Measurements from ENCODE around the gene ADGRD1.

ADGRD1 gene

DNA sequence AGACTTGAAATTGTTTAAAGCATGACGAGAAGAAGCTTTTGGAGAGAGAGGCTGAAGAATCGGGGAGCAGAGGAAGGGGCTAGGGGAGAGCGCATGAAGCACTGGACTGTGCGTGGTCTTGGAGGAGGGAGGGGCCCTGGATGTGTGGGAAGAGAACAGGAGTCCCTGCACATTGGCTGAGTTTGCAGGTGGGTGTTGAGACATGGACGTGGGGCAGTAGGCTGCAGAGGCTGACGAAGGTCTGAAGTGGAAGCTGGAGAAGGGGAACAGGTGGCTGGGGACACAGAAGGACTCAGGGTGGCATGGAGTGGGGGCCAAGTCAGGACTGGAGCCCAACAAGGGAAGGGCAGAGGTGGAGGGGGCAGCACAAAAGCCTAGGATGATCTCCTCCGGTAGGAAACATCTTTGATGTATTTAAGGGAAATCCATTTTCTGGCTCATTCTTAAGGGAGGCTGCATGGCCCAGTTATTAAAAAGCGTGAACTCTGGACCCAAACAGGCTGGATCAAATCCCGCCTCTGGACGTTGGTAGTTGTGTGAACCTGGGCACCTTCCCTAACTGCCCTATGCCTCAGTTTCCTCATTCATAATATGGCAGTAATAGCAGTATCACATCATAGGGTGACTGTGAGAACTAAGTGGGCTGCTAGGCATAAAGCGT, 29.0 kb downstream of the ADGRD1 start:
- no peak overlapping the region for H3K27ac ChIP-seq (ENCODE audit: insufficient read depth, low read depth, low read length, poor library complexity, severe bottlenecking)
- 83 to 86% methylated on average over 11 of the region's 11 CpGs for WGBS, 2 experiments
- no peak overlapping the region for H3K4me3 ChIP-seq (ENCODE audit: insufficient read depth, low read depth, low read length)
- H3K36me3 ChIP-seq (ENCODE audit: control insufficient read depth, insufficient read depth, low read length), result no peaks in the 10 kb centered on the region
- H3K9me3 ChIP-seq (ENCODE audit: control insufficient read depth, low read length), result no peaks in the 10 kb centered on the region
- no peaks in the 10 kb centered on the region for H3K4me1 ChIP-seq (ENCODE audit: control insufficient read depth, insufficient read depth, low read length)
- no peaks in the 10 kb centered on the region for H3K27me3 ChIP-seq (ENCODE audit: control insufficient read depth, insufficient read depth, low read length, poor library complexity, severe bottlenecking)

DNA sequence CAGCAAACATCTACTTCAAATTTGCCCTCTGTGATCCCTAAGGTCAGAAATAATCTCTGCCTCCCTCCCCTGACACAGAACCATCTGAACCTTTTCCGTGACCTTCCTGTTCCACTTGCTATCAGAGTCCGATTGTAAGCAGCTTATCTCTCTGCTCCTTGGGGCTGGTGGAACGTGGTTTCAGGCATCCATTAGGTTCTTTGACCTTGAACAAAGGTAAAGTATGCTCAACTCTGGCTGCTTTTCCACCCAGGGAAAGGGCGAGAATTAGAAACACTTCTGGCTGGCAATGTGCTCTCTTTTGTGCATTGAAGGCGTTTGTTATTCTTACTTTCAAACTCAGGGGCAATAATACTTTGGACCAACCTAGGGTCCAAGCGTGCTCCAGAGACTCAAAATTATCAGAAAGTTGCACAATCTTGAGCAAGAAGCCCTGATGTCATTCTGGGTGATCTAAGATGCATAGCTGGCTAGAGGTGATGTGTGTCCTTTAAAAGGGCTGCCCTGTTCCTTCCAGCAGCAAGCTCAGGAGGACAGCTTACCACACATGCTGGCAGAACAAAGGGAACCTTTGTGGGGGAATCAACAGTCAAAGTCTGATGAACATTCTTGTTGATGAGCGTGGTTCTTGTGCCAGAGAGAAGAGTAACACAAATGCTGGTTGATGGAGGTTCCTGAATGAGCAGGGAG, 29.8 kb downstream of the ADGRD1 start:
- no peaks in the 10 kb centered on the region for H3K27me3 ChIP-seq (ENCODE audit: control insufficient read depth, insufficient read depth, low read length, poor library complexity, severe bottlenecking)
- H3K9me3 ChIP-seq (ENCODE audit: control insufficient read depth, low read length), result no peaks in the 10 kb centered on the region
- no peaks in the 10 kb centered on the region for H3K36me3 ChIP-seq (ENCODE audit: control insufficient read depth, insufficient read depth, low read length)
- WGBS, 2 experiments, result 84 to 87% methylated on average over 7 of the region's 7 CpGs
- no peaks in the 10 kb centered on the region for H3K4me1 ChIP-seq (ENCODE audit: control insufficient read depth, insufficient read depth, low read length)
- no peak overlapping the region for H3K4me3 ChIP-seq (ENCODE audit: insufficient read depth, low read depth, low read length)
- no peak overlapping the region for H3K27ac ChIP-seq (ENCODE audit: insufficient read depth, low read depth, low read length, poor library complexity, severe bottlenecking)

GRCh38 chr12:130984183-130985058, 30.7 kb downstream of the ADGRD1 start:
- Histone ChIP-seq H3K27ac (ENCODE audit: insufficient read depth, low read depth, low read length, poor library complexity, severe bottlenecking) (no peak overlapping the region), H3K4me3 (ENCODE audit: insufficient read depth, low read depth, low read length) (no peak overlapping the region), H3K4me1 (ENCODE audit: control insufficient read depth, insufficient read depth, low read length) (no peaks in the 10 kb centered on the region), H3K27me3 (ENCODE audit: control insufficient read depth, insufficient read depth, low read length, poor library complexity, severe bottlenecking) (no peaks in the 10 kb centered on the region), H3K9me3 (ENCODE audit: control insufficient read depth, low read length) (no peaks in the 10 kb centered on the region), H3K36me3 (ENCODE audit: control insufficient read depth, insufficient read depth, low read length) (no peaks in the 10 kb centered on the region)
- WGBS, 2 experiments, result 93% methylated on average over 10 to 12 of the region's 12 CpGs

- Histone ChIP-seq H3K4me3 (ENCODE audit: insufficient read depth, low read depth, low read length) (no peak overlapping the region), H3K36me3 (ENCODE audit: control insufficient read depth, insufficient read depth, low read length) (no peaks in the 10 kb centered on the region), H3K4me1 (ENCODE audit: control insufficient read depth, insufficient read depth, low read length) (no peaks in the 10 kb centered on the region), H3K27ac (ENCODE audit: insufficient read depth, low read depth, low read length, poor library complexity, severe bottlenecking) (no peak overlapping the region), H3K9me3 (ENCODE audit: control insufficient read depth, low read length) (no peaks in the 10 kb centered on the region), H3K27me3 (ENCODE audit: control insufficient read depth, insufficient read depth, low read length, poor library complexity, severe bottlenecking) (no peaks in the 10 kb centered on the region)
- WGBS, 2 experiments, result 89 to 90% methylated on average over 22 of the region's 22 CpGs
Observed at GRCh38 chr12:130987151-130987931, 33.6 kb downstream of the ADGRD1 start.

DNA sequence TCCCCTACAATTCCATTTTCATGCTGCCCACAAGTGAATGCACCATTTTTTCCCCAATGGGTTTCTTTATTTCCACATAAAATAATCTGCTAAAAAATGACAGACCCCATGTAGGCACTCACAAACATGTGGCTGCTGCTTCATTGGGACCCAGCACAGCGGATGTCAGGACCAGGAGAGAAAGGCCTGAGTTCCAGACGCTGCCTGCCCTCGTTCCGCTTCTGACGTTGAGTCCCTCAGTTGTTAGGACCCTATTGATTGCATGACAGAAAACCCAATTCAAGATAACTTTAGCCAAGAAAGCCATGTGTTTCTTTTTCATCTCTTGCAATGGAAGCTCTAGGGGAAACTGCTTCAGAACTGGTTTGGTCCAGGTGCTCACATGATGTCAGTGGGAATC, 34.6 kb downstream of the ADGRD1 start:
- WGBS, 2 experiments, result 85 to 87% methylated on average over 5 of the region's 5 CpGs
- Histone ChIP-seq H3K27me3 (ENCODE audit: control insufficient read depth, insufficient read depth, low read length, poor library complexity, severe bottlenecking) (no peaks in the 10 kb centered on the region), H3K9me3 (ENCODE audit: control insufficient read depth, low read length) (no peaks in the 10 kb centered on the region), H3K4me1 (ENCODE audit: control insufficient read depth, insufficient read depth, low read length) (no peaks in the 10 kb centered on the region), H3K36me3 (ENCODE audit: control insufficient read depth, insufficient read depth, low read length) (no peaks in the 10 kb centered on the region), H3K27ac (ENCODE audit: insufficient read depth, low read depth, low read length, poor library complexity, severe bottlenecking) (no peak overlapping the region), H3K4me3 (ENCODE audit: insufficient read depth, low read depth, low read length) (no peak overlapping the region)

DNA sequence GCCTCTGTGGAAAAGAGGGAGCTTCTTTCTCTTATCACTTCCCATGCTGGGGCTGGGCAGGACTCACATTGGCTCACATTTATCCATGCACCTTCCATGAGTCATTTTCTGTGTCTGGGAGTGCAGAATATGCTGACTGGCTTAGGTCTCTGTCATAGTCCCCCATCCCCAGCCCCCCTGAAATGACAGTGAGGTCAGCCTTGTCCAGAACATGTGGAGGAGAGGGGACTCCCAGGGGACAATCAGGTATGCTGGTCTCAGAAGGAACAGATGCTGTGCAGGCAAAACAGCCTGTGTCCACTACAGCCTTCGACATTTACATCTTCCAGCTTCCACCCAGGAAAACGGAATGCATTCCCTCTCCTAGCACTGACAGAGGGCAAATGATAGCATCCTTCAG, 35.0 kb downstream of the ADGRD1 start:
- no peak overlapping the region for H3K27ac ChIP-seq (ENCODE audit: insufficient read depth, low read depth, low read length, poor library complexity, severe bottlenecking)
- no peak overlapping the region for H3K4me3 ChIP-seq (ENCODE audit: insufficient read depth, low read depth, low read length)
- no peaks in the 10 kb centered on the region for H3K36me3 ChIP-seq (ENCODE audit: control insufficient read depth, insufficient read depth, low read length)
- no peaks in the 10 kb centered on the region for H3K27me3 ChIP-seq (ENCODE audit: control insufficient read depth, insufficient read depth, low read length, poor library complexity, severe bottlenecking)
- H3K4me1 ChIP-seq (ENCODE audit: control insufficient read depth, insufficient read depth, low read length), result no peaks in the 10 kb centered on the region
- no peaks in the 10 kb centered on the region for H3K9me3 ChIP-seq (ENCODE audit: control insufficient read depth, low read length)
- 94 to 95% methylated on average over 2 of the region's 2 CpGs for WGBS, 2 experiments

- no peaks in the 10 kb centered on the region for H3K4me1 ChIP-seq (ENCODE audit: control insufficient read depth, insufficient read depth, low read length)
- no peak overlapping the region for H3K27ac ChIP-seq (ENCODE audit: insufficient read depth, low read depth, low read length, poor library complexity, severe bottlenecking)
- no peak overlapping the region for H3K4me3 ChIP-seq (ENCODE audit: insufficient read depth, low read depth, low read length)
- H3K36me3 ChIP-seq (ENCODE audit: control insufficient read depth, insufficient read depth, low read length), result no peaks in the 10 kb centered on the region
- no peaks in the 10 kb centered on the region for H3K9me3 ChIP-seq (ENCODE audit: control insufficient read depth, low read length)
- H3K27me3 ChIP-seq (ENCODE audit: control insufficient read depth, insufficient read depth, low read length, poor library complexity, severe bottlenecking), result no peaks in the 10 kb centered on the region
- 70 to 76% methylated on average over 8 of the region's 8 CpGs for WGBS, 2 experiments
Observed at GRCh38 chr12:130989391-130989790, 35.7 kb downstream of the ADGRD1 start.

DNA sequence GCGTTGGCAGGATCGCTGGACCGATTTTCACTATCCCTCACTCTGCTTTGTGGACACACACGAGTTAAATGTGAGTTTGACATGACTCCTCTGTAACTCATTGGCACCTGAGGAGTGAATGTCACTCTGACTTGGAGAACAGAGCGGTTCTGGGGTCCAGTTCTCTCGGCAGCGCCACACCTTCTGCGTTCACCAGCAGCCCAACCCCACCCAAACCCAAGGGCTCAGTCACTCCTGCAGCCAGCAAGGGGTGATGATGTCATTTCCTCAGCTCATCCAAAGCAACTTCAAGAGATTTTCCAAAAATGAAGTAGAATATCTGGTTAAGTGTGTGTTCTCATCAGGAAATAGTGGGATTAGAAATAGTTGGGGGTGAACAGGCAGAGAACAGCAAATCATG, 36.3 kb downstream of the ADGRD1 start:
- no peak overlapping the region for H3K27ac ChIP-seq (ENCODE audit: insufficient read depth, low read depth, low read length, poor library complexity, severe bottlenecking)
- H3K4me1 ChIP-seq (ENCODE audit: control insufficient read depth, insufficient read depth, low read length), result no peaks in the 10 kb centered on the region
- H3K36me3 ChIP-seq (ENCODE audit: control insufficient read depth, insufficient read depth, low read length), result no peaks in the 10 kb centered on the region
- 90 to 92% methylated on average over 8 of the region's 8 CpGs for WGBS, 2 experiments
- no peaks in the 10 kb centered on the region for H3K27me3 ChIP-seq (ENCODE audit: control insufficient read depth, insufficient read depth, low read length, poor library complexity, severe bottlenecking)
- no peak overlapping the region for H3K4me3 ChIP-seq (ENCODE audit: insufficient read depth, low read depth, low read length)
- no peaks in the 10 kb centered on the region for H3K9me3 ChIP-seq (ENCODE audit: control insufficient read depth, low read length)

- 79 to 86% methylated on average over 8 of the region's 8 CpGs for WGBS, 2 experiments
- Histone ChIP-seq H3K9me3 (ENCODE audit: control insufficient read depth, low read length) (no peaks in the 10 kb centered on the region), H3K36me3 (ENCODE audit: control insufficient read depth, insufficient read depth, low read length) (no peaks in the 10 kb centered on the region), H3K27ac (ENCODE audit: insufficient read depth, low read depth, low read length, poor library complexity, severe bottlenecking) (no peak overlapping the region), H3K4me1 (ENCODE audit: control insufficient read depth, insufficient read depth, low read length) (no peaks in the 10 kb centered on the region), H3K4me3 (ENCODE audit: insufficient read depth, low read depth, low read length) (no peak overlapping the region), H3K27me3 (ENCODE audit: control insufficient read depth, insufficient read depth, low read length, poor library complexity, severe bottlenecking) (no peaks in the 10 kb centered on the region)
Observed at GRCh38 chr12:130992448-130992847, 38.7 kb downstream of the ADGRD1 start.

Data from ectodermal cell (in vitro differentiated cells).